OCI-LY7 (cell line): ENCODE results near the gene REEP3. TPM values are rescaled to one million over a fixed set of nuclear protein-coding genes. Genes with fewer than 3 reads are reported as not detected.
"Not testable (repeated sequence)": the region's sequence is repeated elsewhere in the genome, so short reads cannot be mapped to it uniquely, and the experiment has no call there.

ENCODE experiments used
- BruUV-seq: library from RNA; stranded (reverse); fragments of 400-500 nt; replicated peaks from 2 replicates; lab custom pipeline; 2021; lab: Mats Ljungman, UMichigan
- CTCF ChIA-PET: fragments of 300-600 bp; sonication (Branson Sonifier 250); formaldehyde crosslinking; loops from one replicate; lab custom pipeline; 2022; ENCODE audit warnings: antibody characterized with exemption; ENCODE audit not compliant: unreplicated experiment; lab: Charles Lee
- POLR2A ChIA-PET: fragments of 300-600 bp; sonication (Branson Sonifier 250); formaldehyde crosslinking; loops from one replicate; lab custom pipeline; 2022; ENCODE audit warnings: antibody characterized with exemption; lab: Charles Lee
- DNase-seq: peaks from one replicate; pipeline ENCODE4 v3.0.0-alpha.2; 2015; ENCODE audit warnings: low spot score
- H2AFZ ChIP-seq: fragments of 200-600 bp; sonication (generic), shearing (Covaris generic); 2 replicates; pipeline ENCODE4 v1.6.1; 2014; ENCODE audit warnings: mild to moderate bottlenecking, antibody characterized with exemption, low read length, moderate library complexity
- H3K27ac ChIP-seq: fragments of 200-600 bp; sonication (generic); 2 replicates; pipeline ENCODE4 v1.5.1; 2014; ENCODE audit warnings: mixed run types, low read depth, mild to moderate bottlenecking, moderate library complexity, low read length, inconsistent platforms; ENCODE audit not compliant: poor library complexity, severe bottlenecking
- H3K36me3 ChIP-seq: fragments of 200-600 bp; sonication (generic); 2 replicates; pipeline ENCODE4 v1.6.1; 2014; ENCODE audit warnings: mild to moderate bottlenecking, antibody characterized with exemption, low read length, moderate library complexity, mixed read lengths; ENCODE audit not compliant: insufficient read depth
- H3K4me1 ChIP-seq: fragments of 200-600 bp; sonication (generic); 2 replicates; pipeline ENCODE4 v1.5.1; 2014; ENCODE audit warnings: mild to moderate bottlenecking, low read length; ENCODE audit not compliant: insufficient read depth, poor library complexity, severe bottlenecking
- H3K4me2 ChIP-seq: fragments of 200-600 bp; sonication (generic); 2 replicates; pipeline ENCODE4 v1.6.1; 2014; ENCODE audit warnings: mild to moderate bottlenecking, low read length
- H3K4me3 ChIP-seq: fragments of 200-600 bp; sonication (generic); 2 replicates; pipeline ENCODE4 v1.5.1; 2014; ENCODE audit warnings: mild to moderate bottlenecking, low read depth, low read length; ENCODE audit not compliant: poor library complexity, severe bottlenecking
- H3K79me2 ChIP-seq: fragments of 200-600 bp; sonication (generic); 2 replicates; pipeline ENCODE4 v1.6.1; 2016; ENCODE audit warnings: low read depth, mild to moderate bottlenecking, low read length, moderate library complexity, mixed read lengths; ENCODE audit not compliant: insufficient read depth
- H3K9me2 ChIP-seq: fragments of 200-600 bp; sonication (generic); 2 replicates; pipeline ENCODE4 v1.6.1; 2016; ENCODE audit warnings: mild to moderate bottlenecking, low read length, mixed read lengths; ENCODE audit not compliant: insufficient read depth
- H3K9me3 ChIP-seq: fragments of 200-600 bp; sonication (generic); 2 replicates; pipeline ENCODE4 v1.6.1; 2014; ENCODE audit warnings: mild to moderate bottlenecking, mixed run types, low read length, mixed read lengths
- H4K20me1 ChIP-seq: fragments of 200-600 bp; sonication (generic); 2 replicates; pipeline ENCODE4 v1.6.1; 2014; ENCODE audit warnings: mild to moderate bottlenecking, antibody characterized with exemption, low read length, moderate library complexity, mixed read lengths; ENCODE audit not compliant: insufficient read depth
- EZH2phosphoT487 ChIP-seq: fragments of 200-600 bp; sonication (generic); IDR thresholded peaks from 2 replicates; pipeline ENCODE4 v1.6.1; 2018; ENCODE audit warnings: low read depth, borderline replicate concordance, mild to moderate bottlenecking, mixed run types, antibody characterized with exemption, low read length, moderate library complexity, mixed read lengths
- intact Hi-C: fragments of 100-400 bp; cut with micrococcal nuclease; formaldehyde crosslinking; loops from one replicate; pipeline ENCODE4 v1.10.0; 2022; ENCODE audit not compliant: unreplicated experiment
- total RNA-seq, 2 experiments: library from RNA; depleted of rRNA in 1 of 2; stranded (reverse); fragments of >200 nt in 1 of 2; shearing (Covaris generic) in 1 of 2; gene quantifications; 2 replicates each; pipeline ENCODE4 v1.2.3, GENCODE V29; 2014 to 2022
- TF ChIP-seq, protein P1 (sequence below): fragments of 200-600 bp; sonication (generic); conservative IDR thresholded peaks from 2 replicates; pipeline ENCODE4 v1.5.1; 2014; ENCODE audit warnings: mild to moderate bottlenecking, antibody characterized with exemption, low read length, moderate library complexity, mixed read lengths

REEP3 gene
- total RNA-seq, 2 experiments from 2014 or later = 3.6 to 11.0 TPM

DNA sequence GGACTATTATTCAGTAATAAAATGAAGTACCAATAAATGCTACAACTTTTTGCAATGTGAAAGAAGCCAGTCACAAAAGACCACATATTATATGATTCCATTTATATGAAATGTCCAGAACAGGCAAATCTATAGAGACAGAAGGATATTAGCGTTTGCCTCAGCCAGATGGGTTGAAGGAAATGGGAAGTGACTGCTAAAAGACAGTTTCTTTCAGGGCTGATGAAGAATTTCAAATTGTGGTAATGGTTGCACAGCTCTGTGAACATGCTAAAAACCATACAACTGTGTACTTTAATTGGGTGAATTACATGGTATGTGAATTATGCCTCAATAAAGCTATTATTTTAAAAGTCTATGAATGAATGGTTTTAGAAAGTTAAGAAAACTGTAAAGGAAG lies 23.9 kb upstream of the REEP3 start:
- POLR2A ChIA-PET = no interaction called here

DNA sequence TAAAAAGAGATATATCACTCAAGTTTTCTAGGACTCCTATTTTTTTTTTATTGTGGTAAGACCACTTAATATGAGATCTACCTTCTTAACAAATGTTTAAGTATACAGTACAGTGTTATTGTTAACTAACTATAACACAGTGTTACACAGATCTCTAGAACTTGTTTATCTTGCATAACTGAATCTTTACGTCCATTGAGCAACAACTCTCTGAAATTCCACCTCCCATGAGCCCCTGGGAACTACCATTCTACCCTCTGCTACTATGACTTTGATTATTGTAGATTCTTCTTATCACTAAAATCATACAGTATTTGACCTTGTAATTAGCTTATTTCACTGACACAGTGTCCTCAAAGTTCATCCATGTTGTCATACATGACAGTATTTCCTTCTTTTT lies 22.5 kb upstream of the REEP3 start:
- H3K4me3 ChIP-seq = no peak overlapping the region
- no peaks in the 10 kb centered on the region for H3K4me1 ChIP-seq
- no peak overlapping the region for H2AFZ ChIP-seq
- TF ChIP-seq, protein P1, sequence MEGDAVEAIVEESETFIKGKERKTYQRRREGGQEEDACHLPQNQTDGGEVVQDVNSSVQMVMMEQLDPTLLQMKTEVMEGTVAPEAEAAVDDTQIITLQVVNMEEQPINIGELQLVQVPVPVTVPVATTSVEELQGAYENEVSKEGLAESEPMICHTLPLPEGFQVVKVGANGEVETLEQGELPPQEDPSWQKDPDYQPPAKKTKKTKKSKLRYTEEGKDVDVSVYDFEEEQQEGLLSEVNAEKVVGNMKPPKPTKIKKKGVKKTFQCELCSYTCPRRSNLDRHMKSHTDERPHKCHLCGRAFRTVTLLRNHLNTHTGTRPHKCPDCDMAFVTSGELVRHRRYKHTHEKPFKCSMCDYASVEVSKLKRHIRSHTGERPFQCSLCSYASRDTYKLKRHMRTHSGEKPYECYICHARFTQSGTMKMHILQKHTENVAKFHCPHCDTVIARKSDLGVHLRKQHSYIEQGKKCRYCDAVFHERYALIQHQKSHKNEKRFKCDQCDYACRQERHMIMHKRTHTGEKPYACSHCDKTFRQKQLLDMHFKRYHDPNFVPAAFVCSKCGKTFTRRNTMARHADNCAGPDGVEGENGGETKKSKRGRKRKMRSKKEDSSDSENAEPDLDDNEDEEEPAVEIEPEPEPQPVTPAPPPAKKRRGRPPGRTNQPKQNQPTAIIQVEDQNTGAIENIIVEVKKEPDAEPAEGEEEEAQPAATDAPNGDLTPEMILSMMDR = no peak
- no peak for TF ChIP-seq EZH2phosphoT487
- no peaks in the 10 kb centered on the region for H3K9me3 ChIP-seq
- ChIA-PET POLR2A (no interaction called here), CTCF (interaction anchor here (0.5 kb wide), 1 partner anchor 1887 kb away, joined by 3 read pairs; no protein-coding TSS in a partner anchor)
- no peak overlapping the region for H3K27ac ChIP-seq
- H3K9me2 ChIP-seq = no peaks in the 10 kb centered on the region
- H4K20me1 ChIP-seq = no peaks in the 10 kb centered on the region
- H3K79me2 ChIP-seq = no peaks in the 10 kb centered on the region; the same call in 1 of the 2 replicates
- no peak overlapping the region for H3K4me2 ChIP-seq
- DNase-seq = no peak
- intact Hi-C loops = no loop called here
- H3K36me3 ChIP-seq = no peaks in the 10 kb centered on the region
- BruUV-seq = no TSS peak

More for the DNA sequence above, 23.9 kb upstream of the REEP3 start:
- Histone ChIP-seq H3K4me2 (no peak overlapping the region), H3K27ac (no peak overlapping the region), H3K9me2 (no peaks in the 10 kb centered on the region), H4K20me1 (no peaks in the 10 kb centered on the region), H3K36me3 (no peaks in the 10 kb centered on the region), H2AFZ (no peak overlapping the region), H3K9me3 (no peaks in the 10 kb centered on the region), H3K4me3 (no peak overlapping the region), H3K4me1 (no peaks in the 10 kb centered on the region), H3K79me2 (peaks cover 3% of the 10 kb centered on the region; the same call in 1 of the 2 replicates)
- TF ChIP-seq EZH2phosphoT487 = no peak
- TF ChIP-seq, protein P1 = no peak
- BruUV-seq = no TSS peak
- no peak for DNase-seq
- CTCF ChIA-PET = no interaction called here
- intact Hi-C loops = no loop called here

DNA sequence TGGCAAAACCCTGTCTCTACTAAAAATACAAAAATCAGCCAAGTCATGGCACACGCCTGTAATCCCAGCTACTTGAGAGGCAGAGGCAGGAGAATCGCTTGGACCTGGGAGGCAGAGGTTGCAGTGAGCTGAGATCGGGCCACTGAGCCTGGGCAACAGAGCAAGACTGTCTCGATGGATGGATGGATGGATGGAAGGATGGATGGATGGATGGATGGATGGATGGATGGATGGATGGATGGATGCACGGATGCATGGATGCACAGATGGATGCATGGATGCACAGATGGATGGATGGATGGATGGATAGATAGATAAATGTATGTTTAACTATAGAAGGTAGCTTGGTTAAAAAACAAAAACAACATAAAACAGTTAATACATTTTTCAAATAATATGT lies 20.6 kb upstream of the REEP3 start:
- H3K79me2 ChIP-seq, H2AFZ ChIP-seq, DNase-seq, H4K20me1 ChIP-seq, H3K4me1 ChIP-seq, H3K27ac ChIP-seq, H3K9me2 ChIP-seq, H3K9me3 ChIP-seq, H3K4me3 ChIP-seq, intact Hi-C loops, CTCF ChIA-PET, BruUV-seq, H3K4me2 ChIP-seq, H3K36me3 ChIP-seq: not testable (repeated sequence)
- POLR2A ChIA-PET = interaction anchor here (0.6 to 1.6 kb wide), 3 partner anchors 9 to 121 kb away, joined by 3 read pairs; no protein-coding TSS in a partner anchor
